CD4-positive, alpha-beta T cell treated with Interleukin-2 at 100 ng/mL for 4 hours (primary cell): ENCODE data around the gene ADRA2C.

Experiments
- DNase-seq: peaks from one replicate; pipeline ENCODE4 v3.0.0-alpha.2; 2020; ENCODE audit warnings: low spot score

ADRA2C gene

DNA sequence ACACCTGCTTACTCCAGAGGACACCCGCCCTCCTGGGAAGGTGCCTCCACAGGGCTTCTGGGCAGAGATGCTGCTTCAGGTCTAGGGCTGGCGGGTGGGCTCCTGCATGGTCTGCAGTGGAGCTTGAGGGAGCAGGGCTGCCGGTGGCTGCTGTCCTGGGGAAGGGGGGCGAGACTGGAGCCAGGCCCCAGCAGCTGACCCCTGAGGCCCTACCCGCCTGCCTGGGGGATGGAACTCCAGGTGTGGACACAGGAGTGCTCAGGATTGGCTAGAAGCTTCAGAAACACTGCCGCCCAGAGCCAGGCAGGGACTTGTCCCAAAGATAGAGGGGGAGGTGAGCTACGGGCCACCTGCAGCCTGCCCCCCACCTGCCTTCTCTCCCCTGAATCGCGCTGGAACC is 33.0 kb upstream of the ADRA2C start:
- DNase-seq = no peak

DNA sequence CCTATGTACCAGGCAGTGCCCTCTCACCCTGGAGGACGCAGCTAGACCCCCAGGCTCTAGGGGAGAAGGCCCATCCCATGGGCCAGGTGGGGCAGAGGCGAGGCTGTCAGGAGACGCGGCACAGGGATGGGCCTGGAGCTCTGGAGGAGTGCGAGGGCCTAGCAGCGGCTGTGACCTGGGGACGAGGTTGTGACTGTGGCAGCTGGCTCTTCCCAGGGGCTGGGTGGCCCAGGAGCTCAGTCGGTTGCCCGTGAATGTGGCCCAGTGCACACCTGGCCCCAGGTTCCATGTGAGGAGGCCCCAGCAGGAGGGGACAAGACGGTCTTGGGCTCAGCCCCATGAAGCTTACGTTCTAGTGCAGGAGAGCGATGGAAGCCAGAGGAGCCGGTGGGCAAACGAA is 31.0 kb upstream of the ADRA2C start:
- DNase-seq = no peak

DNA sequence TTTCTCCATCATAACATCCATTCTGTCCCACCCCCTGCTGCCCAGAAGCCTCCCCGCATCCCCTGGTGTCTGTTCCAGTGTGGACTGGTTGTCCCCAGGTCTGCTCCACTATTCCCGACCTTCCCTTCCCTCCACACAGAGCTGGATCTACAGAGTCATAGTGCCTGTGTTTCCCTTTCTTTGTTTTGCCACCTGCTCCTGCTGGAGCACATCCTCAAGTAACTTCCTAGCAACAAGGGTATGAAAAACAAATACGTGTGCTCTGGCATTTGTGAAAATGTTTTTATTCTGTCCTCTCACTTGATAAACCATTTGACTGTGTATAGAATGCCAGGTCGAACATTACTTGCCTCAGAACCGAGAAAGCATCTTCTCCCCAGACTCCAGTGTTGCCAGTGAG is 29.9 kb upstream of the ADRA2C start:
- no peak for DNase-seq

DNA sequence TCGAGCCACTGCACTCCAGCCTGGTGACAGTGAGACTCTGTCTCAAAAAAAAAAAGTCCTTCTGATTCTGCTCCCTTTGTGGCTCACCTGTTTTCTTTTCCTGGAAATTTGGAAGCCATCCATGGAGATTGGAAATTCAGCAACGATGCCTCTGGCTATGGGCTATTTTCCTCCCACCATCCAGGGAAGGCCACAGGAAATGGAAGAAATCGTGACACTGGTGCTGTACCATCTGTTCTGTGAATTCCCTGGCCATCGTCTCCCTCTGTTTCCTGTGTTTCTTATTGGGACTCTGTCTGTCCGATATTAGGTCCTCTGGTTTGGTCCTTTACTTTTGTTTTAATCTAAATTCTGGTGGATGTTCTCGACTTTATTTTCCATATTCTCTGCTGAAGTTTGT is 29.4 kb upstream of the ADRA2C start:
- DNase-seq = no peak

DNA sequence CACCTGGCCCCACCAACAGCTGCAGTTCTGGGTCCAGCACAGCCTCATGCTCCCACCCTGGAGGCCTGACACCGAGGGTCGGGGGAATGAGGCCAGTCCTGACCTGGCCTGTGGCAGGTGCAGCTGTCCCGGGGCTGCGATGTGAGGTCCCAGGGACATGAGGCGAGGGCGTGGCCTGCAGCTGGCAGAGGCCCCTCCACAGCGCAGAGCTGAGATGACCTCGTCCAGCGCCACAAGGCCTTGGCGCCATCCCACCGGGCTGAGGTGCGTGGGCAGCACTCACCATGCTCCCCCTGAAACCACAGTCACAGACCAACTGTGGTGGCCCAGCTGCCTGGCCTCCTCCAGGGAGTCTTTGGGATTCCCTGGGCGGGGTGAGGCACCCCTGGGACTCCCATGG is 26.6 kb upstream of the ADRA2C start:
- DNase-seq = no peak

DNA sequence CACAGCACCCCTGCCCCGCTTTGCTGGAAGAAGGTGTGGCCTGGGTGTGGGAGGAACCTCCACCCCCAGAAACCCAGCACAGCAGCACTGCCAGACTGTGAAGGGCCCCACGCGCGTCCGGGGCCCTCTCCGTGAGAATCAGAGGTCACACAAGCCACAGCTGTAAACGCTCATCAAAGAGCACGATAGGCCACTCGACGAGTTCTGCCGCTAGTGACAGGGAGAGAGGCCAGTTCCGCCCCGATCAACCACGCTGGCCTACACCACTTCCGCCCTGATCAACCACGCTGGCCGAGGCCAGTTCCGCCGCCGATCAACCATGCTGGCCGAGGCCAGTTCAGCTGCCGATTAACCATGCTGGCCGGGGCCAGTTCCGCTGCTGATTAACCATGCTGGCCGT is 25.9 kb upstream of the ADRA2C start:
- no peak for DNase-seq

DNA sequence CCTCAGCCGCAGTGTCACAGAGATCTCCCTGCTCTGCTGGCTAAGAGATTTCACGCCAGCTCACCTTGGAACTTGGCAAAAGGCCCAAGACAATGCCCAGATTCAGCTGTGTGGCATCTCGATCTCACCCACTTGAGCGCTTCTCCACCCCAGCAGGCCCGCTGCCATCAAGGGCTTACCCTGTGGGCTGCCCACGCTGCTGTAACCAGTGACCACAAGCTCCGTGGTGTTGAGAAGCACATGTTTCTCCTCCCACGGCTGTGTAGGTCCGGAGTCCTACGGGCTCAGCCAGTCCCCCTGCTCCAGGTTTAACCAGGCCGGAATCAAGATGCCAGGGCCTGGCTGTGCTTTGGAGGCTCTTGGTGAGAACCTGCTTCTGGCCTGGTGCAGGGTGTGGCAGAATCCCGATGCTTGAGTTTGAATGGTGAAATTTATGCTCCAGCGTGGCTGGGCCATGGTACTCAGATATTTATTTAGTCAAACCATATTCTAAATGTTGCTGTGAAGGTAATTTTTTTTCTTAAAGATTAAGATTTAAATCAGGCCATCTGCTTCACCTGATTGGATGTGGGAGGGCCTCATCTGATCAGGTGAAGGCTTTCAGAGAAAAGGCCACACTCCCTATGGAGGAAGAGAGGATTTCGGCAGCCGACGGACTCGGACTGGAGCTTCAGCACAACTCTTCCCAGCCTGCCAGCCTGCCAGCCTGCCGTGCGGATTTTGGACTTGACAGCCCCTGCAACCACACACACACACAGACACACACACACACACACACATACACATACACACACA is 24.8 kb upstream of the ADRA2C start:
- DNase-seq = no peak

DNA sequence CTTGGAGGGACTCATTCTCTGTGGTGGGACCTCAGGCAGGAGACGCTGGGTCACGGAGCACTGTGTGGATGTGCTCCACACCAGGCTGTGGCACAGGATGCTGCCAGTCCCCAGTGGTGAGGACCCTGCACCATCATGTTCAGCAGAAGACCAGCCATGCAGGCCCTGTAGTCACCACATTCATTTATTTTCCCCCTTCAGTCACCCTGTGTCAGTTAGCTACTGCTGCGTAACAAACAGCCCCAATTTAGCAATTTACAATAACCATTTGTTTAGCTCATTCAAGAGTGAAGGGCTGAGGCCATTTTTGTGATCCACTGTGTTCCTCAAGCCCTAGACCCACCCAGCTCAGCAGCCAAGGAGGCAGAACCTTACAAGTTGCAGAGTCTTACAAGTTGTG is 23.6 kb upstream of the ADRA2C start:
- DNase-seq = no peak

DNA sequence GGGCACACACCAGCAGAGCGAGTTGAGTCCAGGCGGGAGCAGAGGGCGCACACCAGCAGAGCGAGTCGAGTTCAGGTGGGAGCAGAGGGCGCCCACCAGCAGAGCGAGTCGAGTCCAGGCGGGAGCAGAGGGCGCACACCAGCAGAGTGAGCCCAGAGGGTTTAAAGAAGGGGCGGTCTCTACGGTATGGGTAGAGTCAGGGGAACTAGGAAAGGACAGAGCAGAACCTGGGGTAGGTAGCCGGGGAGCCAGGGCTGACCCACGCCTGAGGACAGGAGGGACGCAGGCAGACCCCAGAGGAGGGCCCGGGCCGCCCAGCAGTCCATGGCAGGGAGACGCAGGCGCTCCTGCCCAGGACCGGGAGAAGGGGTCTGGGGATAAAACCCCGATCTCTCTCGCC is 22.0 kb upstream of the ADRA2C start:
- no peak for DNase-seq

DNA sequence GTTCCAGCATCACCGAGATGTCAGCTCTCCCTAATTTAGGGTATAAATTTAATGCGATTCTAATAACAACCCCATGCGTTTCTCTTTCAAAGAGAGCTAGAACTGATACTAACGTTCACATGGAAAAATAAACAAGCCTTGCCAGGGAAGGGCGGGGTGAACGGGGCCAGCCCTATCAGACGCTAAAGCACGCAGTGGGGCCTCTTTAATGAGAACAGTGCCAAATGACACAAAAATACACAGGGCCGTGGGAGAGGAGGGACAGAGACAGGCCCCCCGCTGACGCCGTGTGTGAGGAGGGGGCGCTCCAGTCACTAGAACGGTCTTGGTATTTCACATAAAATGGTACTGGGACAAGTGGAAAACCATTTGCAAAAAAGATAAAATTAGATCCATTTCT is 21.3 kb upstream of the ADRA2C start:
- DNase-seq = no peak

DNA sequence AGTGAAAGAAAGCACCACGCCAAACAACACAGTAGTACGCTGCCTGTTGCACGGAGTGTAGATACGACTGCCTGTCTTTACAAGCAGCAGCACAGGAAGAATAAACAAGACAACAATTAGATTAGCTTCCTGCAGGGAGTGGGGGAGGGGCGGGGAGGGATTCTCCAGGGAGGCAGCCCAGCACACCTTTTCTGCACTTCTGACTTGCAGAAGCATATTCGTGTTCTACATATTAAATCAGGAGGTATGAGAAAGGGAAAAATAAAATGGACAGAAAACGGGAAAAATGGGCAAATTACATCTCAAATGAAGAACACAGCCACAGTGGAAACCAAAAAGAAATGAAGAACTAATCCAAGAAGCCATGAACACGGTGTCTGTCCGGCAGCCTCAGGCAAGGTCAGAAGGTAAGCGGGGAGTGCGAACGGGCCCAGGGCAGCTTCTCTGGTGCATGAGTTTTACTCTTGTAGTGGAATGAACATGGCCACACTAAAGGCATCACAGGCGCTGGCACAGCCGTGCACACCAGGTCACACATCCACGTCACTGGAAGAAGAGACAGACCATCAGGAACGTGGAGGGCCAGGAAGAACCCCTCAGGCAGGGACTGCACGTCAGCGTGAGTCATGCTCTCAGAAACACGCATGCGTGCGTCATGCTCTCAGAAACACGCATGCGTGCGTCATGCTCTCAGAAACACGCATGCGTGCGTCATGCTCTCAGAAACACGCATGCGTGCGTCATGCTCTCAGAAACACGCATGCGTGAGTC is 20.1 kb upstream of the ADRA2C start:
- no peak for DNase-seq

DNA sequence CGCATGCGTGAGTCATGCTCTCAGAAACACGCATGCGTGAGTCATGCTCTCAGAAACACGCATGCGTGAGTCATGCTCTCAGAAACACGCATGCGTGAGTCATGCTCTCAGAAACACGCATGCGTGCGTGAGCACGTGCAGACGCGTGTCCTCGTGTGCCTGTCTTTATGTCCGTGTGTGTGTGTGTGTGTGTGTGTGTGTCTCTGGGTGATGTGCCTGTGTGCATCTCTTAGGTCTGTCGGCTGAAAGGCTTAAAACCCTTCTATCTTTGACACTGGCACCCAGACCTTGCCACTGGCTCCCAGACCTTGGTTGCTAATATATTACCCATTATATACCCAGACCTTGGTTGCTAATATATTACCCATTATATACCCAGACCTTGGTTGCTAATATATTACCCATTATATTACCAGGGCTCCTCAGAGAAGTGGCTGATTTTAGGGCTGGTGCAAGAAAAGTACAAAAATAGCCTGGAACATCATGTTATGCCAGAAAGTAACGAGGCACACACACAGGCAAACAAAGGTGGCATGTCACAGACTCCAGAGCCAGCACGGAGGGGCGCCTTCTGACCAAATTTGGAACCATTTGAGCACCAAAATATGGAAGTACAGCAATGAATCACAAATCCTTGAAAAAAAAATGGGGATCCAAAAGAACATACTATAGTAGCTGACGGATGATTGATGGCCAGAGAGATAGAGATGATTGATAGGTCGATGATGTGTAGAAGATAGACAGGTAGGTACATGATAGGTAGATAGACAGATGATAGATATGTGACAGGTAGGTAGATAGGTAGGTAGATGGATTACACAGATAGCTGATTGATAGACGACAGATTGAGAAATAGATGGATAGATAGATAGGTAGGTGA is 19.2 kb upstream of the ADRA2C start:
- DNase-seq = no peak

DNA sequence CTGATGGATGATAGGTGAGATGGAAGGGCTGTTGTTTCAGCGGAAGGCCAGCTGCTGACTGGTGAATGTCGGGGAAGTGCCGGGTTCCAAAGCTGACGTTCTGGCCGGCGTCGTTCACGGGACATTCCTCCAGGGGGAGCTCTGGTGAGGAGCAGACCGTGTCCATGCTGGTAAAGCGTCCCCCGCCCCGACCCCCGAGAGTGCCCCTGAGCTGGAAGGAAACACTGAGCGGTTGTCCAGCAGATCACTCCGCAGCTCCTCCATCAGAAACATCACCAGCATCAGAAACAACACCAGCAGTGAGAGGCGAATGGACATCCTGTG is 18.6 kb upstream of the ADRA2C start:
- no peak for DNase-seq

DNA sequence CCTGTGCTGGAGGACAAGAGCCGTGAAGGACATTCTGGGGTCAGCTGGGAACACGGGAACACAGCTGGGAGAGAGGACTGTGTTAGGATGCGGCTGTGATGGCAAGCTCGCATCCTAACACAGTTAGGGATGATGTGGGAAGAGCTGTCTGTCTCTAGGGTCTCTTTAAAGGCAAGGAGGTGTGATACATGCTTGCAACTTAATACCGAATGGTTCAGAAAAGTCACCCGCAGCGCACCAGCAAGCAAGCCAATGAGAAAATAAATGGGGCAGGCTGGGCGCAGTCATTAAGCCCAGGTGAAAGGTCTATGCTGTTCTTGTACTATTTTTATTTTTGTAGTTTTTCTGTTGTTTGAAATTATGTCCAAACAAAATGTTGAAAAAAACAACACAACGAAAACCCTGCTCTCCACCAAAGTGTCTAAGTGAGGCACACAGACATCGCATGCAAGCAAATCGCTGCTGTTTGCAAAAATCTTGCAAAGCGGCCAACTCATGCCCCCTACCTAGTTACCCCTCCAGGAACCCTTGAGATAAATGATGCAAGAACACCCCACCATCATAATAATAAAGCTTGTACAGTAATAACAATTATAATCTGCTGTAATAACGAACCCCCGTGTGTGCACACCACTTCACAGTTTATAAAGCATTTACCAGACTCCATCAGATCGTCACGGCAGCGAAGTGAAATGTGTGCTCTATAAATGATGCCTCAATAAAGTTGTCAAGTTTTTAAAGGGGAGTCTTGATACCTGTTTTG is 17.9 kb upstream of the ADRA2C start:
- DNase-seq = no peak

DNA sequence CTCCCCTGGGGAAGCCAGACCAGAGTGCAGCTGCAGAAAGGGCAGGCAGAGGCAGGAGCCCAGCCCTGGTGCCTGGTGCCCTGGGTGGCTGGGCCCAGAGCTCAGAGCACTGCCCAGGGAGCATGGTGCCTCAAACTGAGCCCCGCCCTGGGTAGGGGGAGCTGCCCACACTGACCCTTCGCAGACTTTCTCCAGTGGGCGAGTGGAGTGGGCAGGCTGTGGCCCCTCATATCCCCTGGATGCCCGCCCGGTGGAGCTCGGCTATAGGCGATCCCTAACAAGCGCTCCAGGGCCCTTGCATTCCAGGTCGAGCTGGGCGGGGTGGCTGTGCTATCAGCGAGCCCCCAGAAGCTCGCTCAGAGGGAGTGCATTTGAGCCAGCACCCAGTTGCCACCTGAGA is 17.1 kb upstream of the ADRA2C start:
- DNase-seq = no peak

DNA sequence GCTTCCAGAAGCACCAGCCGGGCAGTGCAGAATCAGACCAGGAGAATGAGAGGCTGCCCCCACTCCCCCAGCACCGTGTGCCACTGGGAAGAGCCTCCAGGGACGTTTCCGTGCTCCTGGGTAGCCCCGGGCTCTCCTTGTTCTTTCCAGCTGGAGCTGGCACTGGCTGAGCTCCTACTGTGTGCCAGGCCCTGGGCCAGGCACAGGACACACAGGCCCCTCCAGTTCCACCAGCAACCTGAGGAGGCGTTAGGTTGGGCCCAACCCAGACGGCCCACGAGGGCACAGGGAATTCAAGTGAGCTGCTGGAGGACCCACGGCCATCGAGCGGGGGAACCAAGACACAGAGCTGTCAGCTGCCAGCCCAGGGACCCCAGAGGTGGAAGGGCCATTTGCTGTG is 15.9 kb upstream of the ADRA2C start:
- no peak for DNase-seq

DNA sequence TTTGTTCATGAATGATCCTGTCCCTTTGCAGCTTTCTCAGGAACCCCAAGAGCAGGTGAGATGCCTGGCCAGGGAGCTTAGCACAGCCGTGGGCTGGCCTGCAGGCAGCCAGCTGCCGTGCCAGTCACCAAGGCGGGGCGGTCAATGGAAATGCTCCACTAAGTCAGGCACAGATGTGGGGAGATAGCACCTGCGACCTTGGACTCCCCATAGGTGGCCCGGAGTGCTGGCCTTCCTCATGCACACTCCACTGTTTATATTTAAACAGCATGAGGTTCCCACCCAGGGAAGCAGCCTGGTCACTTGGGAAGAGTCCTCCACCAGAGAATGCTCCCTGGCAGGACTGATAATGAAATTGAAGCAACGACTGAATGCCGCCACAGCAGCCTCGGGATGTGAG is 14.2 kb upstream of the ADRA2C start:
- DNase-seq = no peak

DNA sequence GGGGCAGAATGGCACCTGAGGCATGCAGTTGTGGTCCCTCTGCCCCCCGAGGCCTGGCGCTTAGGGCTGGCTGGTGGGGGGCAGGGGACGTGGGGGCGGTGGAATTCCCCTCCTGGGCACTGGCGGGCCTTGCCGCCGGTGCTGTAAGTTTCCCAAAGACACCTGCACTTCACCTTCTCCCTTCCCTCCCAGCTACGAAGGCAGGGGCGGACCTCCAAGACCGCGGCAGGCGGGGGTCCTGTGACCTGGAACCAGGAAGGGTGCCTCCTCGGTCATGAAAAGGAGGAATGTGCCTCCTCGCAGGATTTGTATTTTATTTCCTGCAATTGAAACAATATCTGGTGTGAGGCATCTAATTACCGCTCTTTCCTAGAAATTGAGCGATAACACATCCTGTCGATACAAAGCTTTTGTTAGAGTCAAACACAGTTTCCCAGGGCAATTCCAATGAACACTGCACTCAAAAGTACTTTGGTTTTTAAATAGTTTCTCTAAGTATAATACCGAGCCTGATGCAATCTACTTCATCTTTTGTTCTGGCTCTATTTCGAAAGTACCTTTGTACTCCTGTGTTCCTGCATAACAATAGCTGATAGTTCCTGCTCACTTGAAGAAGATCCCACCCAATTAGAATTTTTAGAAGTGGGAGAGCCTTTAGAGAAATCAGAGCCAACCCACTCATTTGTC is 12.3 kb upstream of the ADRA2C start:
- no peak for DNase-seq

DNA sequence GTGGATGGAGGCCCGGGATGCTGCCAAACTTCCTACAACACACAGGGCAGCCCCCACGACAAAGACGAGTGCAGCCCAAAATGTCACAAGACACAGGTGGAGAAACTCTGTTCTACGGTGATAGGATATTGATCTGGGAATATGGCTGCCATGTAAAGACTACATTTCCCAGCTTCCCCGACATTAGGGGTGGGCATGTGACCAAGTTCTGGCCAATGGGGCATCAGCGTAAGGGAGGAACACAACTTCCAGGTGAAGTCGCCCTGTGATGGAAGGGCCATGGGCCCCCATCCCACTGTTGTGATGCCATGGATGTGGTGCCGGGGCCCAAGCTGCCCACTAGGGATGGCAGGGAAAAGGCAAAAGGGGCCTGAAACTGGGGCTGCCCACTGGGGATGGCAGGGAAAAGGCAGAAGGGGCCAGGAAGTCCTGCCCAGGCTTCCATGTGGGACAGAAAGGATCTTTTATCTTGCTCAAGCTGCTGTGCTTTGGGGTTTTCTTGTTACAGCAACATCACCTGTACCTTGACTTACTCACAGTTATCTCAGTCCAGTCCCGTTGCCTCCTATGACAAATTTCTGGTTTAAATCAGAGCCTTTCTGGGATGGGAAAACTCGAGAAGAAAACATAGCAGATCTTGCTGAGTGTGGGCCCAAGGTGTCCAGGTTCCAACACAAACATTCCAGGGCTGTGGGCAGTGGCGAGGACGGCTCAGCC is 9.7 kb upstream of the ADRA2C start:
- no peak for DNase-seq

DNA sequence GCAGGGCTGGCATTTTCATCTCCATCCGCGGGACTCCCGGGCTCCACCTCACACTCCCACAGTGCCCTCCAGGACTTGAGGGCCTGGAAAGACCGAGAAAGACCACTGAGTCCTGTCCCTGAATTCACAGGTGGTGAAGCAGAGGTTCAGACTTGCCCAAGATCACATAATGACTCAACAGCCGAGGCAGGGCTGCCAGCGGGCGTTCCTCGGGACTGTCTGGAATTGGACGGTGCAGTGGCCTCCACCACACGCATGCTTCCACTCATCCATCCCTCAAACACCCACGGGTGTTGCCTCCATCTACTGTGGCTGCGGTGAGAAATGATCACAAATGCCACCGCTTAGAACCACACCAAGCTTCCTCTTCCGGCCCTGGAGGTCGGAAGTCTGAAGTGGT is 6.9 kb upstream of the ADRA2C start:
- no peak for DNase-seq

DNA sequence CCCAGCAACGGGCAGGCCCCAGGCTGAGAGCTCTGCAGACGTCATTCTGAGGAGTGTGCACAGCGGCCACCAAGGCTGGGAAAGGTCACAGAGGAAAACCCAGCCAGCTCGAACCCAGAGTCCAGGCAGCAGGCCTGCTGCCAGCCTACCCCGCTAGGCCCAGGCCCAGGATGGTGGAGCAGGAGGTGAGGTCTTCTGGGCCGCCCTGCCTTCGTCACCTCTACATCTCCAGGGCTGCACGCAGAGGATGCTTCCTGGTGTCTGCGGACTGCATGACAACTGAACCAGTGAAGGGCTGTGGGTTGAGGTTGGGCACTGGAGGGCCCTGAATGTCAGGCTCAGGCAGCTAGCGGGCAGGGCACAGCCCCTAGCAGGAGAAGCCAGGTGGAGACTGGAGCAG is 5.8 kb upstream of the ADRA2C start:
- DNase-seq = no peak
